H7 (cell line): ENCODE results near the gene CMKLR1. TPM values are rescaled to one million over a fixed set of nuclear protein-coding genes. Genes with fewer than 3 reads are reported as not detected.

Source experiments
- DNase-seq: peaks from one replicate; pipeline ENCODE4 v3.0.0; 2012
- H3K27me3 ChIP-seq: 2 replicates; pipeline ENCODE4 v1.6.0; 2011; ENCODE audit warnings: mild to moderate bottlenecking, low read length; ENCODE audit not compliant: control insufficient read depth, insufficient read depth
- H3K36me3 ChIP-seq: replicated peaks from 2 replicates; pipeline ENCODE4 v1.5.1; 2011; ENCODE audit warnings: low read length; ENCODE audit not compliant: control insufficient read depth, insufficient read depth
- H3K4me3 ChIP-seq: 2 replicates; pipeline ENCODE4 v1.5.1; 2011; ENCODE audit warnings: low read depth, mild to moderate bottlenecking, control low read depth, low read length, moderate library complexity; ENCODE audit not compliant: insufficient read depth
- total RNA-seq: library from RNA; depleted of rRNA; stranded (reverse); fragments of >200 nt; shearing (Covaris generic); gene quantifications from 2 replicates; pipeline ENCODE4 v1.2.3, GENCODE V29; 2014

Gene CMKLR1
- total RNA-seq, 1 experiment from 2014 or later = 1.8 TPM

GRCh38 chr12:108350511-108350910, 11.4 kb upstream of the CMKLR1 start:
- H3K36me3 ChIP-seq = no peaks in the 10 kb centered on the region
- H3K27me3 ChIP-seq = no peaks in the 10 kb centered on the region
- no peak for DNase-seq
- H3K4me3 ChIP-seq = no peak overlapping the region

- H3K36me3 ChIP-seq = no peaks in the 10 kb centered on the region
- DNase-seq = no peak
Observed at GRCh38 chr12:108349278-108349688, 10.2 kb upstream of the CMKLR1 start.

GRCh38 chr12:108348842-108349241, 9.7 kb upstream of the CMKLR1 start:
- no peak overlapping the region for H3K4me3 ChIP-seq
- H3K27me3 ChIP-seq = no peaks in the 10 kb centered on the region
- no peak for DNase-seq
- no peaks in the 10 kb centered on the region for H3K36me3 ChIP-seq

More at GRCh38 chr12:108349278-108349688, 10.2 kb upstream of the CMKLR1 start:
- Histone ChIP-seq H3K27me3 (no peaks in the 10 kb centered on the region), H3K4me3 (no peak overlapping the region)

- H3K27me3 ChIP-seq = no peaks in the 10 kb centered on the region
- no peaks in the 10 kb centered on the region for H3K36me3 ChIP-seq
- H3K4me3 ChIP-seq = no peak overlapping the region
- no peak for DNase-seq
Observed at GRCh38 chr12:108346727-108347710, 7.9 kb upstream of the CMKLR1 start.

GRCh38 chr12:108345716-108346633, 6.9 kb upstream of the CMKLR1 start:
- Histone ChIP-seq H3K27me3 (no peaks in the 10 kb centered on the region), H3K4me3 (no peak overlapping the region), H3K36me3 (no peaks in the 10 kb centered on the region)
- DNase-seq = peak; percentile 41

- Histone ChIP-seq H3K27me3 (no peaks in the 10 kb centered on the region), H3K36me3 (no peaks in the 10 kb centered on the region), H3K4me3 (no peak overlapping the region)
- no peak for DNase-seq
Observed at GRCh38 chr12:108342985-108343384, 3.9 kb upstream of the CMKLR1 start.

GRCh38 chr12:108341854-108342847, 3.0 kb upstream of the CMKLR1 start:
- DNase-seq = no peak
- Histone ChIP-seq H3K36me3 (no peaks in the 10 kb centered on the region), H3K4me3 (no peak overlapping the region), H3K27me3 (no peaks in the 10 kb centered on the region)

- no peaks in the 10 kb centered on the region for H3K36me3 ChIP-seq
- H3K27me3 ChIP-seq = no peaks in the 10 kb centered on the region
- no peak for DNase-seq
- no peak overlapping the region for H3K4me3 ChIP-seq
Observed at GRCh38 chr12:108341356-108341755, 2.2 kb upstream of the CMKLR1 start.

GRCh38 chr12:108340037-108340436, 926 bp upstream of the CMKLR1 start:
- Histone ChIP-seq H3K27me3 (no peaks in the 10 kb centered on the region), H3K36me3 (no peaks in the 10 kb centered on the region), H3K4me3 (no peak overlapping the region)
- no peak for DNase-seq

- Histone ChIP-seq H3K27me3 (no peaks in the 10 kb centered on the region), H3K4me3 (no peak overlapping the region)
- DNase-seq = peak; percentile 79
Observed at GRCh38 chr12:108337235-108338223, 1.6 kb downstream of the CMKLR1 start.

GRCh38 chr12:108335349-108336119, 3.6 kb downstream of the CMKLR1 start:
- Histone ChIP-seq H3K4me3 (no peak overlapping the region), H3K36me3 (no peaks in the 10 kb centered on the region), H3K27me3 (no peaks in the 10 kb centered on the region)
- no peak for DNase-seq

More at GRCh38 chr12:108337235-108338223, 1.6 kb downstream of the CMKLR1 start:
- H3K36me3 ChIP-seq = no peaks in the 10 kb centered on the region

- Histone ChIP-seq H3K36me3 (no peaks in the 10 kb centered on the region), H3K4me3 (no peak overlapping the region), H3K27me3 (no peaks in the 10 kb centered on the region)
- no peak for DNase-seq
Observed at GRCh38 chr12:108333898-108334699, 5.0 kb downstream of the CMKLR1 start.
